KMS-11 (cell line): ENCODE data around the gene FGF3.

ENCODE experiments used
- H2AFZ ChIP-seq: fragments of 200-600 bp; sonication (generic); 2 replicates; pipeline ENCODE4 v1.6.1; 2016; ENCODE audit warnings: antibody characterized with exemption, mixed run types, low read depth
- H3K27ac ChIP-seq: fragments of 200-600 bp; sonication (generic); 2 replicates; pipeline ENCODE4 v1.6.1; 2016; ENCODE audit warnings: mild to moderate bottlenecking, mixed run types
- H3K27me3 ChIP-seq: fragments of 200-600 bp; sonication (generic); 2 replicates; pipeline ENCODE4 v1.6.1; 2017; ENCODE audit warnings: mild to moderate bottlenecking, low read depth, mixed run types, moderate library complexity; ENCODE audit not compliant: insufficient read depth
- H3K36me3 ChIP-seq: fragments of 200-600 bp; sonication (generic); 2 replicates; pipeline ENCODE4 v1.6.1; 2017; ENCODE audit warnings: mild to moderate bottlenecking, mixed run types; ENCODE audit not compliant: insufficient read depth
- H3K4me1 ChIP-seq: fragments of 200-600 bp; sonication (generic); 2 replicates; pipeline ENCODE4 v1.6.1; 2016; ENCODE audit warnings: mild to moderate bottlenecking, low read depth, mixed run types; ENCODE audit not compliant: poor library complexity, severe bottlenecking
- H3K4me2 ChIP-seq: fragments of 200-600 bp; sonication (generic); 2 replicates; pipeline ENCODE4 v1.7.0; 2016; ENCODE audit warnings: mild to moderate bottlenecking, mixed run types
- H3K4me3 ChIP-seq: fragments of 200-600 bp; sonication (generic); IDR thresholded peaks from 2 replicates; pipeline ENCODE4 v1.6.1; 2017; ENCODE audit warnings: low read depth, low read length, mixed read lengths; ENCODE audit not compliant: insufficient read depth
- H3K79me2 ChIP-seq: fragments of 200-600 bp; sonication (generic); 2 replicates; pipeline ENCODE4 v1.6.1; 2016; ENCODE audit warnings: low read depth, mixed run types; ENCODE audit not compliant: insufficient read depth
- H3K9ac ChIP-seq: fragments of 200-600 bp; sonication (generic); 2 replicates; pipeline ENCODE4 v1.6.1; 2016; ENCODE audit warnings: mild to moderate bottlenecking, mixed run types
- H4K20me1 ChIP-seq: fragments of 200-600 bp; sonication (generic); 2 replicates; pipeline ENCODE4 v1.6.1; 2016; ENCODE audit warnings: mild to moderate bottlenecking, mixed run types; ENCODE audit not compliant: insufficient read depth
- CTCF ChIP-seq: fragments of 200-600 bp; sonication (generic); conservative IDR thresholded peaks from 2 replicates; pipeline ENCODE4 v1.6.1; 2017; ENCODE audit warnings: low read depth, mild to moderate bottlenecking, antibody characterized with exemption, low read length, moderate library complexity, mixed read lengths

FGF3 gene

GRCh38 chr11:69839516-69839915 is 20.3 kb upstream of the FGF3 start:
- Histone ChIP-seq H3K4me3 (no peak overlapping the region), H3K27me3 (no peaks in the 10 kb centered on the region; the same call in 1 of the 2 replicates), H3K36me3 (no peaks in the 10 kb centered on the region), H4K20me1 (no peaks in the 10 kb centered on the region), H3K9ac (no peak overlapping the region), H2AFZ (no peak overlapping the region), H3K4me1 (no peaks in the 10 kb centered on the region), H3K79me2 (no peaks in the 10 kb centered on the region), H3K4me2 (no peak overlapping the region), H3K27ac (no peak overlapping the region)
- no peak for TF ChIP-seq CTCF

- H3K27ac ChIP-seq: no peak overlapping the region
- H3K4me2 ChIP-seq: no peak overlapping the region
- H3K4me1 ChIP-seq: no peaks in the 10 kb centered on the region
- no peak overlapping the region for H2AFZ ChIP-seq
- no peak overlapping the region for H3K4me3 ChIP-seq
- H3K79me2 ChIP-seq: no peaks in the 10 kb centered on the region
- no peak for TF ChIP-seq CTCF
- H4K20me1 ChIP-seq: no peaks in the 10 kb centered on the region
- no peaks in the 10 kb centered on the region for H3K36me3 ChIP-seq
- no peaks in the 10 kb centered on the region; the same call in 1 of the 2 replicates for H3K27me3 ChIP-seq
- H3K9ac ChIP-seq: no peak overlapping the region
Measured at GRCh38 chr11:69837791-69838190, 18.6 kb upstream of the FGF3 start.

GRCh38 chr11:69836401-69836800 is 17.2 kb upstream of the FGF3 start:
- no peaks in the 10 kb centered on the region for H3K79me2 ChIP-seq
- TF ChIP-seq CTCF: no peak
- H3K4me2 ChIP-seq: no peak overlapping the region
- H3K36me3 ChIP-seq: no peaks in the 10 kb centered on the region
- H4K20me1 ChIP-seq: no peaks in the 10 kb centered on the region
- H2AFZ ChIP-seq: no peak overlapping the region
- no peaks in the 10 kb centered on the region; the same call in 1 of the 2 replicates for H3K27me3 ChIP-seq
- H3K27ac ChIP-seq: no peak overlapping the region
- no peaks in the 10 kb centered on the region for H3K4me1 ChIP-seq
- no peak overlapping the region for H3K9ac ChIP-seq
- H3K4me3 ChIP-seq: no peak overlapping the region

- no peak for TF ChIP-seq CTCF
Measured at GRCh38 chr11:69834811-69835800, 15.9 kb upstream of the FGF3 start.

More at GRCh38 chr11:69834811-69835800, 15.9 kb upstream of the FGF3 start:
- H3K36me3 ChIP-seq: no peaks in the 10 kb centered on the region
- no peaks in the 10 kb centered on the region for H3K79me2 ChIP-seq
- no peaks in the 10 kb centered on the region for H3K4me1 ChIP-seq
- H3K27me3 ChIP-seq: no peaks in the 10 kb centered on the region; the same call in 1 of the 2 replicates
- no peak overlapping the region for H2AFZ ChIP-seq
- no peak overlapping the region for H3K4me2 ChIP-seq
- H3K4me3 ChIP-seq: no peak overlapping the region
- no peaks in the 10 kb centered on the region for H4K20me1 ChIP-seq
- H3K27ac ChIP-seq: no peak overlapping the region
- no peak overlapping the region for H3K9ac ChIP-seq
